HG03457 (cell line): ENCODE measurements around the gene ABCD1.

Source experiments
- ATAC-seq: cut with Tn5 transposase; IDR thresholded peaks from one replicate; pipeline ENCODE4 v1.9.1; 2021; ENCODE audit warnings: moderate number of reproducible peaks; ENCODE audit not compliant: unreplicated experiment

ABCD1 gene

DNA sequence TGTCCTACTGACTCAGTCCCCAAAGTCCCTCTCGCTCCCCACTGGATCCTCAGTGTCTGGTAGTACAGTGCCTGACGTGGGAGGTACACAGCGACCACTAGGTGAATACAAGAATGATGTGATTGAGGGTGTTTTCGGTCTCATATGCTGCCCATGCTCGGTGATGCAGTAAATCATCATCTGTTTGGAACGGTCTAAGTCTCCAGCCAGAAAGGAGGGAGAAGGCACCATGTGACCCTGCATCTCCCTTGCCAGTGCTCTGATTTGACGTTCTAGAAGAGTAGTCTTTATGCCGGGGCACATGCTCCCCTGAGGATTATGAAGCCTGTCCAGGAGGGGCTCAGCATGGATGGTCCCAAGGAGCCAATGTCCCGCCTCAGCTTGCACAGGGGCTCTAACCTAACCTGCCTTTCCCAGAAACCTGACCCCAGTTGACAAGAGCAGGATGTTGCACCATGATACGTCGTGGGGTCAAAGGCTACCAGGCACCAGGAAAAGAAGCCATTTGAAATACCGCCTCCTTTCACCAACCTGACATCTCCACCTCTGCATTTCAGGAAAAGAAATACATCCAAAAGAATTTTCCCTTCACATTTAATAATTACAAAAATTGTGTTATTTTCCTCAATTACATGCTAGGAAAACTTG is 25.6 kb downstream of the ABCD1 start:
- no peak for ATAC-seq

DNA sequence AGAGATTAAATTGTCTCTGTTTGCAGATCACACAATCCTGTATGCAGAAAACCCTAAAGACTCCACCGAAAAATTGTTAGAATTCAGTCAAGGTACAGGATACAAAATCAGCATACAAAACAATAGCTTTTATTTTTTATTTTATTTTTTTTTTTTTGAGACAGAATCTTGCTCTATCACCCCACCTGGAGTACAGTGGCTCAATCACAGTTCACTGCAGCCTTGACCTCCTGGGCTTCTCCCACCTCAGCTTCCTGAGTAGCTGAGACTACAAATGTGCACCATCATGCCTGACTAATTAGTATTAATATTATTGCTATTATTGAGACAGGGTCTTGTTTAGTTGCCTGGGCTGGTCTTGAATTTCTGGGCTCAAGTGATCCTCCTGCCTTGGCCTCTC is 30.5 kb downstream of the ABCD1 start:
- ATAC-seq, result no peak

DNA sequence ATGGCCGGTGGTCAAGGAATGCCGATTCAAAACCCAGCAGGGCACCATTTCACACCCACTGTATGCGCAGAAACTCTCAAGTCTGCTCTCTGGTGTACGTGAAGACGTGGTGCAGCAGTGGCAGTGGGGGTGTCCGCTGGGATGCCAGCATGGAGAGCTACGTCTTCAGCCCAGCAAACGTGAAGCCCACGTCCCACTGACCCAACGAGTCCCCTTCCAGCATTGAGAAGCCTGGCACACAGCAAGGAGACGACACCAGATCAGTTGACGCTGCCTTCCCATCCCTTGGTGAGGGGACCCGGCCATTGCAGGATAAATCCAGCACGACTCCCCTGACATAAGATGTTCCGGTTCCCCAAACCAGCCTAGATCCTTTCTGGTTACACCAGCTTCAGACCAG is 37.2 kb downstream of the ABCD1 start:
- ATAC-seq, result no peak

DNA sequence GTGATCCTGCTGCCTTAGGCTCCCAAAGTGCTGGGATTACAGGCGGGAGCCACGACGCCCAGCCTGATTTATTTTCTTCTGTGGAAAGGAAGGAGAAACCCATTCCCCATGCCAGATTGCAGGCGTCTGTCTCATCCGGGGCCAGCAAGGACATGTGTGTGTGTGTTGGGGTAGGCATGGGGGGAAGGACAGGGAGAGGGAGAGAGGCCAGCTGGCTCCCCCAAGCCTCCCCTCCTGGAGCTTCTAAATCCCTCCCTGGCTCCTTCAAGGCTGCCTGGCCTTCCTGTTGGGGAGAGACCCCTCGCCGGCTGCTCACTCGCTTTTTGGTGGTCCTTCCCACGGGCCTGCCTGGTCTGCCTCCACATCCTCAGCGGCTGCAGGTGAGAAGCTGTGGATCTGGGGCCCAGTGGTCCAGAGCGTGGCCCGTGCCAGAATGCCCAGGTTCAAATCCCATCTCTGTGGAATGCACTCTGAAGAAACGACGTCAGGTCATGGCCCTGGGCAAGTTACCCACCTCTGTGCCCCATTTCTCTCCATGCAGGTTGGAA is 38.0 kb downstream of the ABCD1 start:
- ATAC-seq, result no peak

GRCh38 chrX:153763298-153763932 is 38.8 kb downstream of the ABCD1 start:
- ATAC-seq, result no peak

DNA sequence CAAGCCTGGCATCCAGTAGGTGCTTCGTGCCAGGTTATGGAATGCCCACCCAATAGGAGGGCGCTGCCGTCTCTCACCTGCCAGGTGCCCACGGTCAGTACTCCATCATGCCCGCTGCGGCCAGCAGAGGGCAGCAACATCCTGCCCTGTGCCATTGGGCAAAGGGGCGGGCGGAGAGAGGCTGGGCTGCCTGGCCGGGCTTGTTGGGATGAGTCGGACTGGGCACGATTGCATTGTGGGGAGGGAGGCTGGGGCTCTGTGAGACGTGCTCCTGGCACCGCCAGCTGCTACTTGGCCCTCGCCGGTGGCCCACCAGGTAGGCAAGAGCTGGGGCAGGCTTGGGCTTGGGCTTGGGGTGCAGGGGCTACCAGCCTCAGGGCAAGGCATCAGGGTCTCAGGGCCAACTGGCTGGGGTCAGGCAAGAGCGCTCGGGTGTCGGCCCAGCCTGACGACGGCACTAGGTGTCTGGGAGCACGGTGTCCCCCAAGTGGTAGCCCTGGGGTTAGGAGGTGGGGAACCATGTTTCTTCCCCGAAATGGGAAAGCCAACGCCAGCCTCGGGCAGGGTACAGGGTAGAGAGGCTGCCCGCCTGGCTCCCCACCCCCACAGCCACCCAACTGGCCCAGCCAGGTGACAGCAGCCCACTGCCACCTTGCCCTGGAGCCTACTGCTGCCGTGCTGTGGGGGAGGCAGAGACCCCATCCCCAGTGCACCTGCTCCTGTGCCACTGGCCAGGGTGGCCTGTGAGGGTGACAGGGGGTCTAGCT is 39.5 kb downstream of the ABCD1 start, which contains the start of gene PLXNB3:
Gene PLXNB3 (plus strand): TSS at position 261 of the 767 bp plus-strand sequence. CDS start 1,287 bp downstream, outside the sequence.
- no peak for ATAC-seq

GRCh38 chrX:153764786-153765137 is 40.1 kb downstream of the ABCD1 start:
- ATAC-seq, result no peak

DNA sequence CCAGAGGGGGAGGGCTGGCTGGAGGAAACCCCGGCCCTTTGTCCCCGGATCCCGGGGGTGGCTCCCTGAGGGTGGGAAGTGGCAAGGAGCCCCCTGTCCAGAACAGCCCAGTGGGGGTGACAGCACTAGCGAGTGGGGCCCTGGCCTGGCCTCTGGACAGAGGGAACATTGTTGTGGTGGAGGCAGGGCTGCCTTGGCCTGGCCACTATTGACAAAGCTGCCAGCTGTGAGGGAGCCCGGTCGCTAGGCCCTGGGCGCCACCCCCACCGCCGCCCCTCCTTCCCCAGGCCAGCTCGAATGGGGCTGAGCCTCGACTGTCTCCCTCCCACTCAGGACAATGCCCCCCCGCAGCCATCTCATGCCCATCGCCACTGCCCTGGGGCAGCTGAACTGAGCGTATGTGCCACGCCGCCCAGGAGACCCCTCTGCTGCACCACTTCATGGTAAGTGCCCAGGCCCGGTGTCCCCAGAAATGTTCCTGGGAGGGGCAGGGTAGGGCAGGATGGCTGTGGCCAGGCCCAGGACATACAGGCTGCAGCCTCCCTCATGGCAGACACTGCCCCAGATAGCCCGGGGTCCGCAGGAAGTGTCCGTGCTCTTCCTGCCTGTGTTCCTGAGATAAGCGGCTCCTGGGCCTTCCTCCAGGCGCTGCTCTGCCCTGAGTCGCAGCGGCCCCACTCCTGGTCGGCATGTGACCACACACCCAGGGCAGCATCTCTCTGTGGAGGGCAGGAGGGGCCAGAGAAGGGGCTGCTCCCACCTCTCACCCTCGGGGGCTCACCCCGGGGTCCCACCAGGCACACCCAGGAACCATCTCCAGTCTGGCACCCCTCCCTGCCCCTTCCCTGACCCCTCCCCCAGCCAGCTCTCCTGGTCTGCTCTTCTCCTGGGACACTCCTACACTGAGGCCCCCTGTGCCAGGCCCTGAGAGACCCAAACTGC is 40.8 kb downstream of the ABCD1 start:
- ATAC-seq, result no peak

- ATAC-seq, result no peak
These were observed 41.6 kb downstream of the ABCD1 start for GRCh38 chrX:153766098-153766817.

DNA sequence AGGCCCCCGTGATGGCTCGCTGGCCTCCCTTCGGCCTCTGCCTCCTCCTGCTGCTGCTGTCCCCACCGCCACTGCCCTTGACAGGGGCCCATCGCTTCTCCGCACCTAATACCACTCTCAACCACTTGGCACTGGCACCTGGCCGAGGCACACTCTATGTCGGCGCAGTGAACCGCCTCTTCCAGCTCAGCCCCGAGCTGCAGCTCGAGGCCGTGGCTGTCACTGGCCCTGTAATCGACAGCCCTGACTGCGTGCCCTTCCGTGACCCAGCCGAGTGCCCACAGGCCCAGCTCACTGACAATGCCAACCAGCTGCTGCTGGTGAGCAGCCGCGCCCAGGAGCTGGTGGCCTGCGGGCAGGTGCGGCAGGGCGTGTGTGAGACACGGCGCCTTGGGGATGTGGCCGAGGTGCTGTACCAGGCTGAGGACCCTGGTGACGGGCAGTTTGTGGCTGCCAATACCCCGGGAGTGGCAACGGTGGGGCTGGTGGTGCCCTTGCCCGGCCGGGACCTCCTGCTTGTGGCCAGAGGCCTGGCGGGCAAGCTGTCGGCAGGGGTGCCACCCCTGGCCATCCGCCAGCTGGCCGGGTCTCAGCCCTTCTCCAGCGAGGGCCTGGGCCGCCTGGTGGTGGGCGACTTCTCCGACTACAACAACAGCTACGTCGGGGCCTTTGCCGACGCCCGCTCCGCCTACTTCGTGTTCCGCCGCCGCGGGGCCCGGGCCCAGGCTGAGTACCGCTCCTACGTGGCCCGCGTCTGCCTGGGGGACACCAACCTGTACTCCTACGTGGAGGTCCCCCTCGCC is 42.4 kb downstream of the ABCD1 start:
- ATAC-seq, result no peak

- ATAC-seq, result no peak
These were observed 43.0 kb downstream of the ABCD1 start for GRCh38 chrX:153767674-153768055.

DNA sequence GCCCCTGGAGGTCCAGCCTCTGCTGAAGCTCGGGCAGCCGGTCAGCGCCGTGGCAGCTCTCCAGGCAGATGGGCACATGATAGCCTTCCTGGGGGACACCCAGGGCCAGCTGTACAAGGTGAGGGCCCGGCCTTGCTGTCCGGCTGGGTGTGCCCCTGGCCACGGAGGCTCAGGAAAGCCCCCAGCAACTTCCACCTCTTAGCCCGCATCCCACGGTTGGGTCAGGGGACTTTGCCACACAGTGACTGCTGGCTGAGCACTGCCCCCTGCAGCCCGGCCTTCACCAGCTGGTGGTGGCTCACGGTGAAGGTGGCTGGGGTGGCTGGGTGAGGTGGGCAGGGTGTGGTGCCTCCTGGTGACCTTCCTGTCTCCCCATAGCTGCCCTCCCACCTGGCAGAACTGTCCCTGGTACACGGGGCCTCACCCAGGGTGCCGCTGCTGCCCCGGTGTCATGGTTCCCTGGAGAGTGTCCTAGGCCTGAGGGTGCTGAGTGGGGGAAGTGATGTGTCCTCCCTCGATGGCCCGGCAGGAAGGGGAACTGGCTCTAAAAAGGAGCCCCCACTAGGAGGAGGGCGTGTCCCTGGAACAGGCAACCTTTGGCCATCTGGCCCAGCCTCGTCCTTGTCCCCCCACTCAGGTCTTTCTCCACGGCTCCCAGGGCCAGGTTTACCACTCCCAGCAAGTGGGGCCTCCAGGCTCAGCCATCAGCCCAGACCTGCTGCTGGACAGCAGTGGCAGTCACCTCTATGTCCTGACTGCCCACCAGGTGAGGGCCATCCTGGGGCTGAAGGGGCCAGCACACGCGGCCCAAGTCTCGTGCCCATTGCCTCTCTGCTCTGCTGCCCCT is 43.9 kb downstream of the ABCD1 start:
- no peak for ATAC-seq

DNA sequence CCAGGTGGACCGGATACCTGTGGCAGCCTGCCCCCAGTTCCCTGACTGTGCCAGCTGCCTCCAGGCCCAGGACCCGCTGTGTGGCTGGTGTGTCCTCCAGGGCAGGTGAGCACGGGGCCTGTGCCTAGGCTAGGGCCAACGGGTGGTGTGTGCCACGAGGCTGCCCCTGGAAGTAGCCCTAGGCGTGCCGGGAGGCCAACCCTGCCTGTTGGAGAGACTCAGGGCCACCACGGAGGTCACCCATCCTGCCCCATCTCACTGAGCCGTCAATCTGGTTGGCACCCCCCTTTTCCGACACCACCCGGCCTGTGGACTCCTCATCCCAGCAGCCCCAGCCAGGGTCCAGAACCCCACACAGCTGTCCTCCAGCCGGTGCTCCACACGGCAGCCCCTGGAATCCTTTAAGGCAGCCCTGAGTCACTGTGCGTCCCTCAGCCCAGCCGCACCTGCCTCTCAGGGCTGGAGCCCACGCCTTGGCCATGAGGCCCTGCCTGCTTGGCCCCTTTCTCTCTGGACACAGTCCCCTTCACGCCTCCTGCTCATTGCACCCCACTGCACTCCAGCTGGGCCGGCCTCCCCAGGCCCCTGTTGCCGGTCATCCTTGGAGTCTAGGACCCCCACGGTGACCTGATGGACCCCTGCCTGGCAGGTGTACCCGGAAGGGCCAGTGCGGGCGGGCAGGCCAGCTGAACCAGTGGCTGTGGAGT is 44.7 kb downstream of the ABCD1 start:
- ATAC-seq, result no peak

GRCh38 chrX:153769865-153770600 is 45.4 kb downstream of the ABCD1 start:
- no peak for ATAC-seq

GRCh38 chrX:153770601-153771414 is 46.2 kb downstream of the ABCD1 start:
- ATAC-seq, result no peak
